GM21737 (cell line): ENCODE results near the gene ABLIM1.

ENCODE experiments used
- ATAC-seq: cut with Tn5 transposase; IDR thresholded peaks from one replicate; pipeline ENCODE4 v1.9.1; 2021; ENCODE audit warnings: mild to moderate bottlenecking, moderate library complexity; ENCODE audit not compliant: unreplicated experiment

Gene ABLIM1

GRCh38 chr10:114649217-114649903 lies 8.7 kb downstream of the ABLIM1 start:
- ATAC-seq: no peak

- ATAC-seq: no peak
These were observed 9.7 kb downstream of the ABLIM1 start for GRCh38 chr10:114648368-114648767.

- no peak for ATAC-seq
These were observed 10.4 kb downstream of the ABLIM1 start for GRCh38 chr10:114647545-114648138.

- no peak for ATAC-seq
These were observed 11.6 kb downstream of the ABLIM1 start for GRCh38 chr10:114646426-114646825.

GRCh38 chr10:114645706-114646105 lies 12.4 kb downstream of the ABLIM1 start:
- ATAC-seq: no peak

- ATAC-seq: no peak
These were observed 14.9 kb downstream of the ABLIM1 start for GRCh38 chr10:114643158-114643557.

GRCh38 chr10:114642729-114643128 lies 15.3 kb downstream of the ABLIM1 start:
- ATAC-seq: no peak

- peak; percentile 59 for ATAC-seq
These were observed 19.1 kb downstream of the ABLIM1 start for GRCh38 chr10:114638821-114639625.

- ATAC-seq: no peak
These were observed 22.1 kb downstream of the ABLIM1 start for GRCh38 chr10:114635797-114636550.

- no peak for ATAC-seq
These were observed 23.0 kb downstream of the ABLIM1 start for GRCh38 chr10:114635101-114635500.

GRCh38 chr10:114634609-114634979 lies 23.5 kb downstream of the ABLIM1 start:
- ATAC-seq: no peak

GRCh38 chr10:114632869-114633715 lies 25.0 kb downstream of the ABLIM1 start:
- ATAC-seq: no peak

GRCh38 chr10:114631666-114632417 lies 26.2 kb downstream of the ABLIM1 start:
- peak; percentile 58 for ATAC-seq

- ATAC-seq: no peak
These were observed 26.9 kb downstream of the ABLIM1 start for GRCh38 chr10:114631090-114631665.

GRCh38 chr10:114629824-114630730 lies 28.0 kb downstream of the ABLIM1 start:
- no peak for ATAC-seq

GRCh38 chr10:114629083-114629823 lies 28.8 kb downstream of the ABLIM1 start:
- ATAC-seq: no peak

GRCh38 chr10:114628106-114628505 lies 30.0 kb downstream of the ABLIM1 start:
- ATAC-seq: no peak

- no peak for ATAC-seq
These were observed 31.2 kb downstream of the ABLIM1 start for GRCh38 chr10:114626841-114627240.
